GM18517 (cell line): ENCODE results near the gene HCN4.

Experiments used
- ATAC-seq: cut with Tn5 transposase; IDR thresholded peaks from one replicate; pipeline ENCODE4 v1.9.1; 2021; ENCODE audit warnings: mild to moderate bottlenecking, moderate library complexity; ENCODE audit not compliant: unreplicated experiment

The HCN4 gene

DNA sequence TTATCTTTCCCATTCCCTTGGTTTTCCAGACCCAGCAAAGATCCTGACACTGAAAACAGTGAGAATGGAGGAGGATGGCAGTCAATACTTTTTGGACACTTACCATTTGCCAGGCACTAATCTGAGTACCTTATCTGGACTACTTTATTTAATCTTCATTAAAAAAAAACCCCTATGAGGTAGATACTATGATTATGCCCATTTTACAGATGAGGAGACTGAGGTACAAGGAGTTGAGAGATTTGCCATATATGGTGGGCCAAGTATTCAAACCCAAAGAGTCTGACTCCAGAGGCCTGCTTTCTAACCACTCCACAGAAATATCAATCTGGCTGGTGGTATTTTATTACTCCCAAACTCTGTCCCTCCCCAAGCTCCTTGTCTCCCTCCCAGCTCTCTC lies 19.6 kb downstream of the HCN4 start:
- no peak for ATAC-seq

DNA sequence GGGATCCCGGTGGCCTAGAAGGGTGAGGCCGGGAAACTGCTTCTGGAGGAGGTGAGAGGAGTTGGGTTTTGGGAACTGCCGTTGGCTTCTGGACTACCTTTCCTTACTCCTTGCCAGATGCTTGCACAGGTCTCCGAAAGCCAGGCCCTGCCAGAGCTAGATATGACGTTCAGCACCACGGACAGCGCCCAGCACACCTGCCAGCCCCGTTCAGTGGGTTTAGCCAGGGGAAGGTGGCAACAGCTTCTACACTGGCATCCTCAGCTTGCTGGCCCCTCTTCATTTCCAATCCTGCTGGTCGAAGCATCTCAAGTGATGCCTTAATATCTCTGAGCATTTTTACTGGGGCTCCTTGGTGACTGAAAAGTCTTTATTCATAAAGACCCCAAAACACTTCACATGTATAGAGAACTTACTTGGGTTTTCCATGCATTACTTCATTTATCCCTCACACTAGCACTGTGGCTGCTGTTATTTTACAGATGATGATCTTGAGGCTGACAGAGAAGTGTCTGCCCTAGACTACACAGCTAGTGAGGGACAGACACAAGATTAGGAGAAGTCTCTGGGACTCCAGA lies 21.9 kb downstream of the HCN4 start:
- ATAC-seq: no peak

DNA sequence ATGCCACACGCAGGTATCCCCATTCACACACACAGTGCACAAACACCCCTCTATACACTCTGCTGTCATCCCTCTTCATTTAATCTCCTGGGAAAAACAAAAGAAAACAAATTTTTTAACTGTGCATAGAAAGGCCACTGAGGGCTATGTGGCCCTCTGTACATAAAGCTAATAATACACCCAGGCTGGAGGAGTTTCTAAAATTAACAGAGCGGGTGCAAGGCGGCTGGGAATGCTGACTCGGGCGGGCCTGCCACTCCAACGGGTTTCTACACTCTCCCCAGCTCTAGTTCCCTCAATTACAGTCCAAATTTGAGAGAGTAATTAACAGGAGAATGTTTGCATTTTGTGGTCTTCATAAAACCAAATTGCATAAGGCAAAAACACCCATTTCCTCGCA lies 23.1 kb downstream of the HCN4 start:
- no peak for ATAC-seq

DNA sequence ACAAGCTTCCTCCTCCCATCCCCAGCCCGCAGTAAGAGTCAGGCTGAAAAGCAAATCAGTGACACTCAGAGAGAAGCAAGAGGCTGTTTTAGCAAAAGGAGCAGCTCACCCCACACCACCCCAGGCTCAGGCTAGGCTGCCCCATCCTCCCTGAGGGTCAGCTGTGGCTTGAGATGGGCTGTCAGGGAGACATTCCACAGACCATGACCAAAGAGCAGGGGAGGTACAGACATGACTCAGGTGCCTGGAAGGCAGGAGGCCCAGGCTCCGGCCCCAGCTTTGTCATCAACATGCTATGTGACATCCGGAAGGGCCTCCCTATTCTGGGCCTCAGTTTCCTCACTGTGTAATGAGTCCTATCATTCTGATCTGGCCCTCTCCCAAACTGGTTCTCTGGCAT lies 24.7 kb downstream of the HCN4 start:
- no peak for ATAC-seq

- ATAC-seq: no peak
Measured at GRCh38 chr15:73341886-73342600, 26.7 kb downstream of the HCN4 start.

DNA sequence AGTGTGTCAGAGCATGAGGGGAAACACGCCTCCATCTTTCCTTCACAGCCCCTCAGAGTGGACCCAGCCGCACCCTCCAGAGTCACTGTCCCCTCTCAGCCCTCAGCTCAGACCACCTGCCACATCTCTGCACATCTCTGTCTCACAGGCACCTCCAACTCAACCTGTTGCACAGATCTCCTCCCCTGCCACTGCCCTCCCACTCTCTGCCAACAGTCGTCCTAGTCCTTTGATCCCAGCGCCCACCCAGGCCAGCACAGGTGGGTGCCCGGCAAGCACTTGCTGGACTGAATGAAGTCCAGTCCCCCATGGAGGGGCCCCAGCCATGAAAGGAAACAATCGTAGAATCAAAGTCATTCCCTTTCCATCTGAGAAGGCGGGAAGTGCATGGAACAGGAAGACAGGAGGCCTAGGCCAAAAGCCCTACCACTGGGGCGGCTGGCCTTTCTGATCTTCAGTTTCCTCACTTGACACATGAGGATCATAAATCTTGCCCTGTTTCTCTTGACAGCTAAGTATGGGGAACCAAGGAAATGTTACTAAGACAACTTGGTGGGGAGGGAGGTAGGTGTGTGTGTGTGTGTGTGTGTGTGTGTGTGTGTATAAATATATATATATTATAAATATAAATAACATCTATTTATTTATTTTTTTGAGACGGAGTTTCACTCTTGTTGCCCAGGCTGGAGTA lies 28.1 kb downstream of the HCN4 start:
- ATAC-seq: no peak

- no peak for ATAC-seq
Measured at GRCh38 chr15:73338606-73339374, 30.0 kb downstream of the HCN4 start.

DNA sequence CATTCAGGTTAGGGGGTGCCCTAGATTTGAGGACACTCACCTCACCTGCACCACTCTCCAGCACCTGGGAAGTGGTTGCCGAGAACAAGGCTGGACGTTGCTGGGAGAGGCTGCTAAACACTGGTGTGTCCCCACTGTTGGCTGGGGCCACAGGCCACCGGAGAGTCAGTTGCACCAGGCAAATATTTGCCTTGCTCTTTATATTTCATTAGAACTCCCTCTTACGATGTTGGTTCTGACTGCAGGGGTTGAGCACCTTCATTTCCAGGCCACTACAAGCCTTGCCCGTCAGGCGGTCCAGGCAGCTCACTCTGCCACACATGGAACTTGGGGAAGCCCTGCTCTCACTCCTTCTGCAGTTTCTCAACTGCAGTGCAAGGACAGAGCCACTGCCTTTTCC lies 30.7 kb downstream of the HCN4 start:
- no peak for ATAC-seq

DNA sequence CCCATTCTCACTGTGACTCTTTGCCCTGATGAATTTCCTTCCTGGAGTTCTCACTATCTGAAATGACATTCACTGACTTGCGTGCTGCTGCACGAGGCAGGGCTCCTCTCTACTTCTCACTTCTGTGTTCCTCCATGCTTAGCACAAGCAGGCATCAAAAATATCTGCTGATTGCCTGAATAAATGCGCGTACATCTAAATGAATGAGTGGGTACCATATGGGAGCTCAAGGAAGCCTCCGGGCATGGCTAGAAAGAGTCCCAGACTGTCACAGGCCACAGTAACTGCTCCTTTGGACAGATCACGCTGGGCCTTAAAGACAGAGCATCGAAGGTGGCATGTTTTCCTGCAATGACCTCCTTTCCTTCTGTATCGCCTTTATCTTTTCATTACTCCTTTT lies 31.6 kb downstream of the HCN4 start:
- ATAC-seq: no peak

DNA sequence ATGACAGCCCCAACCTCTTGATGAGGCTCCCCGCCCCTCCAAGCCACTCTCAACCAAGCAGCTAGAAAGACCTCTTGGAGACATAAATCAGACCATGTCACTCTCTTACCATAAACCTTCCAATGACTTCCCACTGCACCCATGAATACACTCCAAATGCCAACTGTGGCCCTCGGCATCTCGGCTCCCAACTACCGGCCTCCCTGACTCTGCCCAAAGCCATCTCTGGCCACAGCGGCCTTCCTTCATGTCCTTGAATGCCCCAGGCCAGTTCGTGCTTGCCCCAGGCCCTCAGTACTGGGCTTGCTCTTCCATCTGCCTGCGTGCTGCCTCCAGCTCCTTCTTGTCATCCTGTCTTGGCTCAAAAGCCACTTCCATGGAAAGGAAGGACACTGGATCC lies 32.0 kb downstream of the HCN4 start:
- ATAC-seq: no peak

- no peak for ATAC-seq
Measured at GRCh38 chr15:73335471-73335870, 33.3 kb downstream of the HCN4 start.

DNA sequence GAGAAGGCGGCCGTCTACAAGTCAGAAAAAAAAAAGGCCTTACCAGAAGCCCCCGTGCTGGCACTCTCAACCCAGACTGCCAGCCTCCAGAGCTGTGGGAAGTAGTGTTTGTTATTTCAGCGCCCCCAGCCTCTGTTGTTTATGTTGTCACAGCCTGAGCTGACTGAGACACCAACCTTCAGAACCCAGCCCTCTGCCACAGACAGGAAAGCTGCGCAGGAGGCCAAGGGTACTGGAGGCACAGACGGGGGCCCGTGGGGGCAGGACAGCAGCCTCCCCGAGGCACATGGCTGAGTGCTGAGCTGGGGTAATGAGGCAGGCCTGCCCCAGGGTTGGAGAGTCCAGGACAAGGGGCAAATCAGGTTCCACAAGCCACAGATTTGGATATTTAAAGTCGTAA lies 33.7 kb downstream of the HCN4 start:
- no peak for ATAC-seq

GRCh38 chr15:73334086-73334485 lies 34.7 kb downstream of the HCN4 start:
- no peak for ATAC-seq

DNA sequence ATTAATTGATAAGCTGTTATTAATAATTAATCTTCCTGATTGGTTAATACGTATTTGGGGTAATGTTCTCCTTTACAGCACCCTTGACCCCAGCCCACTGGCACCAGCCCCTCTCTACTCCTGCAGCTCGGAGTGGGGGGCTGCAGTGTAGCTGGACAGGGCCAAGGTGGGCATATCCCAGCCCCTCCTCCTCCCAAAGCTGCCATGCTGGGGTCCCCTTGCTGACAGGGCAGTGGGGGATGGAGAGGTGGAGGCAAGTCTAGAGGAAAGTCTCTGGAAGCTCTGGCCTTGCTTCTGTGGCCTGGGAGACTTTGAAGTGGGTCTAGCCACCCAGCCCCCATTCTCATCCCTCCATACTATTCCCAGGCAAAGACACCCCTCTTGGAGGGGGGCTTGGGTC lies 35.8 kb downstream of the HCN4 start:
- no peak for ATAC-seq

GRCh38 chr15:73331991-73332925 lies 36.5 kb downstream of the HCN4 start:
- ATAC-seq: no peak

GRCh38 chr15:73331501-73331900 lies 37.3 kb downstream of the HCN4 start:
- ATAC-seq: no peak

- no peak for ATAC-seq
Measured at GRCh38 chr15:73330206-73331051, 38.3 kb downstream of the HCN4 start.

- no peak for ATAC-seq
Measured at GRCh38 chr15:73329501-73330200, 39.1 kb downstream of the HCN4 start.

GRCh38 chr15:73328981-73329380 lies 39.8 kb downstream of the HCN4 start:
- ATAC-seq: no peak
